HCT116 (cell line): ENCODE measurements around the gene SDK1. TPM values are rescaled to one million over a fixed set of nuclear protein-coding genes. Genes with fewer than 3 reads are reported as not detected.

Source experiments
- ATAC-seq: fragments of 200-7000 bp; cut with Tn5 transposase; 2 replicates; pipeline ENCODE4 v1.9.1; 2020; ENCODE audit warnings: mild to moderate bottlenecking, moderate library complexity
- BruUV-seq: library from RNA; stranded (reverse); fragments of 400-500 nt; replicated peaks from 2 replicates; lab custom pipeline; 2021; lab: Mats Ljungman, UMichigan
- CTCF ChIA-PET: fragments of 300-600 bp; sonication (Branson Sonifier 250); formaldehyde crosslinking; loops from one replicate; lab custom pipeline; 2021; ENCODE audit warnings: antibody characterized with exemption; lab: Charles Lee
- POLR2A ChIA-PET: fragments of 300-600, 350-600 bp; sonication (Branson Sonifier 250); formaldehyde crosslinking; loops from one replicate; lab custom pipeline; 2021; ENCODE audit warnings: antibody characterized with exemption; lab: Charles Lee
- RAD21 ChIA-PET, 2 experiments: fragments of 300-600 bp; sonication (Branson Sonifier 250); formaldehyde crosslinking; loops; one replicate each; lab custom pipeline; 2023; ENCODE audit warnings: low total read pairs in 2 of 2; ENCODE audit not compliant: uncharacterized antibody in 2 of 2, unreplicated experiment in 2 of 2, low non-redundant PET in 1 of 2; lab: Charles Lee
- DNase-seq: peaks from one replicate; pipeline ENCODE4 v3.0.0-alpha.2; 2010; ENCODE audit warnings: low read depth, low spot score
- H2AFZ ChIP-seq: fragments of 200-600 bp; shearing (Covaris generic), sonication (generic); 2 replicates; pipeline ENCODE4 v1.6.1; 2017; ENCODE audit warnings: low read depth, mixed run types, mixed read lengths, antibody characterized with exemption, low read length; ENCODE audit not compliant: poor library complexity, severe bottlenecking
- H3K27ac ChIP-seq: 2 replicates; pipeline ENCODE4 v1.5.1; 2012; ENCODE audit warnings: low read depth, low read length
- H3K27me3 ChIP-seq: fragments of 200-600 bp; sonication (generic); 2 replicates; pipeline ENCODE4 v1.6.1; 2016; ENCODE audit warnings: mixed run types, low read length, mixed read lengths; ENCODE audit not compliant: insufficient read depth
- H3K36me3 ChIP-seq, 2 experiments: fragments of 200-500 bp in 1 of 2; fragments of 200-600 bp in 1 of 2; sonication (Bioruptor generic) in 1 of 2; sonication (generic) in 1 of 2; 2 replicates each; pipeline versions ENCODE4 v1.5.1 to v1.6.1; 2014 to 2016; ENCODE audit warnings: low read length in 2 of 2, inconsistent platforms in 1 of 2, mixed read lengths in 1 of 2, mixed run types in 1 of 2; ENCODE audit not compliant: insufficient read depth in 2 of 2, control insufficient read depth in 1 of 2
- H3K4me1 ChIP-seq, 2 experiments: fragments of 200-600 bp in 1 of 2; sonication (generic) in 1 of 2; 2 replicates each; pipeline versions ENCODE4 v1.5.1 to v1.6.1; 2012 to 2017; ENCODE audit warnings: low read length in 2 of 2, inconsistent platforms in 1 of 2, mild to moderate bottlenecking in 1 of 2, mixed read lengths in 1 of 2, mixed run types in 1 of 2, moderate library complexity in 1 of 2; ENCODE audit not compliant: insufficient read depth in 2 of 2, control insufficient read depth in 1 of 2
- H3K4me2 ChIP-seq: fragments of 200-600 bp; sonication (generic); 2 replicates; pipeline ENCODE4 v1.6.1; 2017; ENCODE audit warnings: mixed run types, low read length, mixed read lengths
- H3K4me3 ChIP-seq, 2 experiments: fragments of 200-600 bp in 1 of 2; sonication (generic) in 1 of 2; replicated peaks in 1 of 2; 2 replicates each; pipeline ENCODE4 v1.5.1; 2011 to 2016; ENCODE audit warnings: low read length in 2 of 2, control low read depth in 1 of 2, low read depth in 1 of 2, mild to moderate bottlenecking in 1 of 2, mixed read lengths in 1 of 2, mixed run types in 1 of 2
- H3K79me2 ChIP-seq: fragments of 200-600 bp; sonication (generic); 2 replicates; pipeline ENCODE4 v1.6.1; 2017; ENCODE audit warnings: mild to moderate bottlenecking, mixed run types, low read length, moderate library complexity, mixed read lengths; ENCODE audit not compliant: insufficient read depth
- H3K9ac ChIP-seq: fragments of 200-600 bp; sonication (generic); 2 replicates; pipeline ENCODE4 v1.6.1; 2016; ENCODE audit warnings: low read length, mixed read lengths
- H3K9me2 ChIP-seq: fragments of 200-600 bp; sonication (generic), shearing (Covaris generic); 2 replicates; pipeline ENCODE4 v1.6.1; 2017; ENCODE audit warnings: mixed run types, mild to moderate bottlenecking, moderate library complexity; ENCODE audit not compliant: insufficient read depth
- H3K9me3 ChIP-seq, 2 experiments: fragments of 200-500 bp in 1 of 2; fragments of 200-600 bp in 1 of 2; sonication (Bioruptor generic) in 1 of 2; sonication (generic) in 1 of 2; 2 replicates each; pipeline ENCODE4 v1.6.1; 2014 to 2017; ENCODE audit warnings: low read length in 2 of 2, mixed read lengths in 2 of 2, inconsistent platforms in 1 of 2, low read depth in 1 of 2, mild to moderate bottlenecking in 1 of 2, mixed run types in 1 of 2, moderate library complexity in 1 of 2; ENCODE audit not compliant: control insufficient read depth in 1 of 2, insufficient read depth in 1 of 2
- H4K20me1 ChIP-seq: fragments of 200-600 bp; sonication (generic), shearing (Covaris generic); 2 replicates; pipeline ENCODE4 v1.6.1; 2017; ENCODE audit warnings: mixed run types, mild to moderate bottlenecking, moderate library complexity; ENCODE audit not compliant: insufficient read depth
- CBX3 ChIP-seq: IDR thresholded peaks from 2 replicates; pipeline ENCODE4 v1.6.1; 2012; ENCODE audit warnings: low read depth
- CTCF ChIP-seq, 3 experiments: fragments of 200-600 bp in 1 of 3; sonication (generic) in 1 of 3; IDR thresholded peaks in 2 of 3; conservative IDR thresholded peaks in 1 of 3; 2 replicates each; pipeline ENCODE4 v1.5.1; 2012 to 2017; ENCODE audit warnings: low read depth in 2 of 3, low read length in 2 of 3, antibody characterized with exemption in 1 of 3, borderline replicate concordance in 1 of 3, control low read depth in 1 of 3, mild to moderate bottlenecking in 1 of 3, mixed read lengths in 1 of 3, mixed run types in 1 of 3, moderate library complexity in 1 of 3; ENCODE audit not compliant: insufficient read depth in 1 of 3
- EGR1 ChIP-seq: IDR thresholded peaks from 2 replicates; pipeline ENCODE4 v1.6.1; 2012; ENCODE audit warnings: low read depth
- ELF1 ChIP-seq: IDR thresholded peaks from 2 replicates; pipeline ENCODE4 v1.6.1; 2012; ENCODE audit warnings: low read depth, borderline replicate concordance
- FOSL1 ChIP-seq: IDR thresholded peaks from 2 replicates; pipeline ENCODE4 v1.6.1; 2012; ENCODE audit warnings: low read depth
- POLR2A ChIP-seq: IDR thresholded peaks from 2 replicates; pipeline ENCODE4 v1.7.0; 2011; ENCODE audit warnings: borderline replicate concordance; ENCODE audit not compliant: insufficient read depth, insufficient read length; ENCODE audit errors: extremely low read depth
- SIN3A ChIP-seq: IDR thresholded peaks from 2 replicates; pipeline ENCODE4 v1.6.1; 2012; ENCODE audit warnings: low read depth
- SRF ChIP-seq: IDR thresholded peaks from 2 replicates; pipeline ENCODE4 v1.6.1; 2012; ENCODE audit warnings: low read depth
- YY1 ChIP-seq: IDR thresholded peaks from 2 replicates; pipeline ENCODE4 v1.6.1; 2011; ENCODE audit warnings: low read length, low read depth, moderate library complexity, mild to moderate bottlenecking; ENCODE audit not compliant: insufficient replicate concordance; ENCODE audit errors: extremely low read depth
- ZFX ChIP-seq: fragments of 450-650 bp; IDR thresholded peaks from 2 replicates; pipeline ENCODE4 v1.6.1; 2017
- intact Hi-C: fragments of 100-400 bp; cut with micrococcal nuclease; formaldehyde crosslinking; loops from 2 replicates; pipeline ENCODE4 v1.10.0; 2022
- total RNA-seq: library from RNA; stranded (reverse); gene quantifications from one replicate; pipeline ENCODE4 v1.2.1, GENCODE V29; 2021; ENCODE audit not compliant: unreplicated experiment
- TF ChIP-seq, protein P1 (sequence below): IDR thresholded peaks from 2 replicates; pipeline ENCODE4 v1.6.1; 2012; ENCODE audit warnings: low read depth

SDK1 gene
- total RNA-seq, 1 experiment from 2014 or later: 0.05 TPM

- DNase-seq (no peak), ATAC-seq (no peak)
- H3K36me3 ChIP-seq: no peaks in the 10 kb centered on the region
- H3K9me2 ChIP-seq: no peaks in the 10 kb centered on the region
- H3K79me2 ChIP-seq: no peaks in the 10 kb centered on the region
- no peak overlapping the region for H3K27ac ChIP-seq
- BruUV-seq: no TSS peak
- ChIA-PET CTCF (no interaction called here), POLR2A (no interaction called here), RAD21 (no interaction called here)
- no peak overlapping the region for H2AFZ ChIP-seq
- H3K27me3 ChIP-seq: no peaks in the 10 kb centered on the region; the same call in 1 of the 2 replicates
- intact Hi-C loops: no loop called here
- no peaks in the 10 kb centered on the region for H3K9me3 ChIP-seq
- TF ChIP-seq POLR2A (no peak), EGR1 (no peak), YY1 (no peak), SRF (no peak), CBX3 (no peak), SIN3A (no peak), ELF1 (no peak), CTCF (IDR thresholded peaks at IDR 0.05 in 2 of 3, conservative IDR thresholded peaks at IDR 0.05 in 1 of 3; ENCODE audit: borderline replicate concordance in 1 of 3, insufficient read depth in 1 of 3, low read depth in 2 of 3, low read length in 2 of 3) (no peak), FOSL1 (no peak), ZFX (no peak)
- TF ChIP-seq, protein P1, sequence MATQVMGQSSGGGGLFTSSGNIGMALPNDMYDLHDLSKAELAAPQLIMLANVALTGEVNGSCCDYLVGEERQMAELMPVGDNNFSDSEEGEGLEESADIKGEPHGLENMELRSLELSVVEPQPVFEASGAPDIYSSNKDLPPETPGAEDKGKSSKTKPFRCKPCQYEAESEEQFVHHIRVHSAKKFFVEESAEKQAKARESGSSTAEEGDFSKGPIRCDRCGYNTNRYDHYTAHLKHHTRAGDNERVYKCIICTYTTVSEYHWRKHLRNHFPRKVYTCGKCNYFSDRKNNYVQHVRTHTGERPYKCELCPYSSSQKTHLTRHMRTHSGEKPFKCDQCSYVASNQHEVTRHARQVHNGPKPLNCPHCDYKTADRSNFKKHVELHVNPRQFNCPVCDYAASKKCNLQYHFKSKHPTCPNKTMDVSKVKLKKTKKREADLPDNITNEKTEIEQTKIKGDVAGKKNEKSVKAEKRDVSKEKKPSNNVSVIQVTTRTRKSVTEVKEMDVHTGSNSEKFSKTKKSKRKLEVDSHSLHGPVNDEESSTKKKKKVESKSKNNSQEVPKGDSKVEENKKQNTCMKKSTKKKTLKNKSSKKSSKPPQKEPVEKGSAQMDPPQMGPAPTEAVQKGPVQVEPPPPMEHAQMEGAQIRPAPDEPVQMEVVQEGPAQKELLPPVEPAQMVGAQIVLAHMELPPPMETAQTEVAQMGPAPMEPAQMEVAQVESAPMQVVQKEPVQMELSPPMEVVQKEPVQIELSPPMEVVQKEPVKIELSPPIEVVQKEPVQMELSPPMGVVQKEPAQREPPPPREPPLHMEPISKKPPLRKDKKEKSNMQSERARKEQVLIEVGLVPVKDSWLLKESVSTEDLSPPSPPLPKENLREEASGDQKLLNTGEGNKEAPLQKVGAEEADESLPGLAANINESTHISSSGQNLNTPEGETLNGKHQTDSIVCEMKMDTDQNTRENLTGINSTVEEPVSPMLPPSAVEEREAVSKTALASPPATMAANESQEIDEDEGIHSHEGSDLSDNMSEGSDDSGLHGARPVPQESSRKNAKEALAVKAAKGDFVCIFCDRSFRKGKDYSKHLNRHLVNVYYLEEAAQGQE: no peak
- H3K9ac ChIP-seq: no peak overlapping the region
- no peak overlapping the region for H3K4me3 ChIP-seq
- no peaks in the 10 kb centered on the region for H3K4me1 ChIP-seq
- H3K4me2 ChIP-seq: no peak overlapping the region
- no peaks in the 10 kb centered on the region for H4K20me1 ChIP-seq
These were observed 967.3 kb downstream of the SDK1 start for GRCh38 chr7:4268040-4268965.
